GM10248 (cell line): ENCODE results near the gene DIO3.

Experiments used
- CTCF ChIA-PET: fragments of 300-600 bp; sonication (Branson Sonifier 250); formaldehyde crosslinking; extraction: SDS; loops from one replicate; lab custom pipeline; 2021; ENCODE audit warnings: antibody characterized with exemption; lab: Yijun Ruan, JAX
- POLR2A ChIA-PET: fragments of 350-650 bp; sonication (Branson Sonifier 250); formaldehyde crosslinking; extraction: SDS; loops from one replicate; lab custom pipeline; 2020; ENCODE audit warnings: antibody characterized with exemption; lab: Yijun Ruan, JAX
- DNase-seq: peaks from one replicate; pipeline ENCODE4 v3.0.0; 2012; ENCODE audit errors: extremely low spot score
- CTCF ChIP-seq: IDR thresholded peaks from 2 replicates; pipeline ENCODE4 v1.5.1; 2012; ENCODE audit warnings: mild to moderate bottlenecking, low read depth; ENCODE audit errors: extremely low read depth, missing control alignments, control extremely low read depth

DIO3 gene

DNA sequence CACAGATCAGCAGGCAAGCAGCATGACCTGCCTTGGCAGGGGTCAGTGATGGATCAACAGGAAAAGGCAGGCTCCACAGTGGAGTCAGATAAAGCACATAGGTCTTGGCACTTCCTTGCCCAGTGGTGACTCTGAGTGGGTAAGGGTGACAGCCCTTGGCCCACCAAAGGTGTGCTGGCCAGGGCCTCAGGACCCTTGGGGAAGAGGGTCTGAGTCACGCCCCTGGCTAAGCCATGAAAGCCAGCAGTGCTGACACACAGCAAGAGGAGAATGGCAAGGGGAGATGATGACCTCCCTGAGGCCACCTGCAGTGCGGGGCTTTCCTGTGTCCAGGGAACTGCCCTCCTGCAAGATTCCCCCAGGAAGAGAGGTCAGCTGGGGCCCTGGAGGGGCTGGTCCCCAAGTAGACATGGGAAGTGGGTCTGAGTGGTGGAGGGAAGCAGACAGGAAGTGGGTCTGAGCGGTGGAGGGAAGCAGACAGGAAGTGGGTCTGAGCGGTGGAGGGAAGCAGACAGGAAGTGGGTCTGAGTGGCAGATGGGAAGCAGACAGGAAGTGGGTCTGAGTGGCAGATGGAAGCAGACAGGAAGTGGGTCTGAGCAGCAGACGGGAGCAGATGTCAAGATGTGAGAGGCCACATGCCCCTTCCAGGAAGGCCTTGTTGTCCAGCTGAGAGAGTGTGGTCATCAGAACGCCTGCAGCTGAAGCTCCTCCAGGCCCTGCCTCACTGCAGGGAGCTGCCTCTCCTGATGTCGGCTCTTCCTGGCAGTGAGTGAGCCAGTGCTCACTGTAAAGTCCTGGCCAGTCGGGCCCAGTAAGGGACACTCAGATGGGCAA lies 34.8 kb downstream of the DIO3 start:
- DNase-seq: no peak
- TF ChIP-seq CTCF: no peak
- ChIA-PET POLR2A (no interaction called here), CTCF (no interaction called here)

- ChIA-PET POLR2A (no interaction called here), CTCF (no interaction called here)
- TF ChIP-seq CTCF: no peak
- DNase-seq: no peak
These were observed 35.4 kb downstream of the DIO3 start for GRCh38 chr14:101596742-101597141.

DNA sequence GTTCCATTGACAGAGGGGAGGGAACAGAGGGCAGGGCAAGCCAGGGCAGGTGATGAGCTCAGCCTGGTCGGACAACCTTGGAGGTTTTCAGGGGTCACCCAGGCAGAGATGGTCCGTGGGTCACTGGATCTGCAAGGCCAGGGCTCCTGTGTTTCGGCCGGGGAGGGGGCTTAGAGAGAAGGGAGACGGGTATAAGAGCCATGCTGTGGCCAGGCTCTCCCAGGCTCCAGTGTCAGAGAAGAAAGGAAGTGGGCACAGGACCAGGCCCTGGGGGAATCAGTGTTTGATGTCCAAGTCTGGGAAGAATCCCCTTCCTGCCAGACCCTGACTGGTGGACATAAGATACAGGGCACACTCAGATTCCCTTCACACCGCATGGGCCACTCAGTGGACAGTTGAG lies 36.9 kb downstream of the DIO3 start:
- ChIA-PET CTCF (interaction anchor here (1.1 kb wide), 1 partner anchor 10 kb away, joined by 3 read pairs; no protein-coding TSS in a partner anchor), POLR2A (no interaction called here)
- no peak for DNase-seq

GRCh38 chr14:101598571-101599233 lies 37.4 kb downstream of the DIO3 start:
- DNase-seq: no peak
- POLR2A ChIA-PET: no interaction called here
- CTCF ChIA-PET: interaction anchor here (1.1 kb wide), 1 partner anchor 11 kb away, joined by 3 read pairs; no protein-coding TSS in a partner anchor

More for the DNA sequence above, 36.9 kb downstream of the DIO3 start:
- no peak for TF ChIP-seq CTCF

DNA sequence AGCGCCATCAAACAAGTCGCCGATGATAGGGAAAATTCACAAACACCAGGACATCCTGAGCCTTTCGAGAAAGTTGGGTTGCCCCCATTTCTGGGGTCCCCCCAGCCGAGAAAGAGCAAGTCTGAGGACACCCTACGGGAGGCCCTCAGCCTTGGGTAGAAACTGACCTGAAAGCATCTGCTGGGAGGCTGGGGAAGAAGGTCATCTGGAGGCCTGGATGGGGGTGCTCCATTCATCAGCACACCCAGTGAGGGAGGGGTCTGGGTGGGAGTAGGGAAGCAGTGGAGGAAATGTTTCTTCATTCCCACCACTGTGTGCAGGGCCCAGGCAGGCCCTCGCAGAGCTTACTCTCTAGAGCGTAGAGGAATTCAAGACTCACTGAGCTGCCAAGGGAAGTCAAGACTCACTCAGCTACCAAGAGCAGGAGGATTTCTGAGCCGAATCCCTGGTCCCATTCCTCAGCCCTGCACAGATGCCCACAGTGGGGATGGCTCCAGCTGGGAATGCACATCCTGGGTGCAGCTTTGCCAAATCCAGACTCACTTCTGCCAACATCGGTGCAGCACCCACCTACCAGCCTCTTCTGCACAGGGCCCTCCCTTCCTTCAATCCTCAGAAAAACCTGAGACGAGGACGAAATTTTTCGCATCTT lies 38.1 kb downstream of the DIO3 start:
- ChIA-PET POLR2A (no interaction called here), CTCF (no interaction called here)
- no peak for TF ChIP-seq CTCF
- no peak for DNase-seq

More at GRCh38 chr14:101598571-101599233, 37.4 kb downstream of the DIO3 start:
- no peak for TF ChIP-seq CTCF

- CTCF ChIA-PET: no interaction called here
- no peak for TF ChIP-seq CTCF
These were observed 39.1 kb downstream of the DIO3 start for GRCh38 chr14:101600336-101600890.

More at GRCh38 chr14:101600336-101600890, 39.1 kb downstream of the DIO3 start:
- POLR2A ChIA-PET: no interaction called here
- no peak for DNase-seq
